GM23248 (cell line): ENCODE measurements around the gene XYLB.

Experiments used
- EZH2 ChIP-seq: fragments of 200-600 bp; sonication (generic); IDR thresholded peaks from 2 replicates; pipeline ENCODE4 v1.6.1; 2018; ENCODE audit warnings: antibody characterized with exemption, mild to moderate bottlenecking; ENCODE audit not compliant: insufficient read depth, poor library complexity, severe bottlenecking
- EZH2phosphoT487 ChIP-seq: fragments of 200-600 bp; sonication (generic); IDR thresholded peaks from 2 replicates; pipeline ENCODE4 v1.6.1; 2018; ENCODE audit warnings: antibody characterized with exemption, moderate library complexity, mild to moderate bottlenecking, low read depth; ENCODE audit not compliant: insufficient read depth

DNA sequence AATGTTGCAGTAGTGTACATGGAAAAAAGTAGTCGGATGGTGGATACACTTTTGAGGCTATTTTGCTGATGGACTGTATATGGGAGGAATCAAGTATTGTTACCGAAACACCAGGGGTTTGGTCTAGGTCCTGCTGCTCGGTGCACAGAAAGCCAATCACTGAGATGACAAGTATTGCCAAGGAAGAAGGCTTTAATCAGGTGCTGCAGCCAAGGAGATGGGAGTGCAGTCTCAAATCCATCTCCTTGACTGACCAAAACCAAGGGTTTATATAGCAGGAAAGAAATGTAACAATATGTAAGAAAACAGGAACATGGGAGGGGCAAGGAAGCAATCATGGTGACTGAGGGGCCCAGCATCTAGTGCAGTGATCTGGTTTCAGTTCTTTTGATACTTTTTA is 104.3 kb downstream of the XYLB start:
- TF ChIP-seq EZH2phosphoT487 (no peak), EZH2 (no peak)
